ENCODE results near the gene MTOR.

DNA sequence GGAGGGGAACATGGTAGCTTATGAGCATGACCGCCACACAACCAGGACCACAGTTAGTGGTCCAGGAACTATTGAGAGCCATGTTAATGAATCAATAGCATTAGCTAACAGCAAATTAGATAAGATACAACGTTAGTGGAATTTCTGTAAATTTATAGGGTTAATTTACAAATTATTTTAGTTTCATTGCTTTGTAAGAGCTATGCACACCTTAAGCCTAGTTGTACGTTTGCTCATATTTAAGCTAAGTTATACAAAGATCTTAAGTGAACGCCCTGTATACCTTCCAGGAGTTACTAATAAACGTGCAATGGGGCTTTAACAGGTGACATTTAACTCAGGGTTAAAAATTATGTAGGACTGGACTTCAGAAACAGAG, 163.4 kb downstream of the MTOR start:
- TF ChIP-seq, protein P1, sequence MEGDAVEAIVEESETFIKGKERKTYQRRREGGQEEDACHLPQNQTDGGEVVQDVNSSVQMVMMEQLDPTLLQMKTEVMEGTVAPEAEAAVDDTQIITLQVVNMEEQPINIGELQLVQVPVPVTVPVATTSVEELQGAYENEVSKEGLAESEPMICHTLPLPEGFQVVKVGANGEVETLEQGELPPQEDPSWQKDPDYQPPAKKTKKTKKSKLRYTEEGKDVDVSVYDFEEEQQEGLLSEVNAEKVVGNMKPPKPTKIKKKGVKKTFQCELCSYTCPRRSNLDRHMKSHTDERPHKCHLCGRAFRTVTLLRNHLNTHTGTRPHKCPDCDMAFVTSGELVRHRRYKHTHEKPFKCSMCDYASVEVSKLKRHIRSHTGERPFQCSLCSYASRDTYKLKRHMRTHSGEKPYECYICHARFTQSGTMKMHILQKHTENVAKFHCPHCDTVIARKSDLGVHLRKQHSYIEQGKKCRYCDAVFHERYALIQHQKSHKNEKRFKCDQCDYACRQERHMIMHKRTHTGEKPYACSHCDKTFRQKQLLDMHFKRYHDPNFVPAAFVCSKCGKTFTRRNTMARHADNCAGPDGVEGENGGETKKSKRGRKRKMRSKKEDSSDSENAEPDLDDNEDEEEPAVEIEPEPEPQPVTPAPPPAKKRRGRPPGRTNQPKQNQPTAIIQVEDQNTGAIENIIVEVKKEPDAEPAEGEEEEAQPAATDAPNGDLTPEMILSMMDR (IDR thresholded peaks at IDR 0.05), result no peak
- TF ChIP-seq POLR2AphosphoS5 (IDR thresholded peaks at IDR 0.05; ENCODE audit: insufficient read depth in 1 of 2, low read depth in 1 of 2) (no peak), POLR2A (IDR thresholded peaks at IDR 0.05) (no peak)

Measured in vagina (tissue), 2 donors.